Astrocyte of the cerebellum (primary cell): ENCODE results near the gene SSBP3.
"Not testable (repeated sequence)": the region's sequence is repeated elsewhere in the genome, so short reads cannot be mapped to it uniquely, and the experiment has no call there.

ENCODE experiments used
- DNase-seq: peaks from one replicate; pipeline ENCODE4 v3.0.0-alpha.2; 2011; ENCODE audit warnings: low read depth
- H3K4me3 ChIP-seq: 2 replicates; pipeline ENCODE4 v1.5.1; 2011; ENCODE audit warnings: mild to moderate bottlenecking, low read depth, low read length, moderate library complexity
- CTCF ChIP-seq: IDR thresholded peaks from 2 replicates; pipeline ENCODE4 v1.5.1; 2012; ENCODE audit warnings: low read length, low read depth, moderate library complexity, mild to moderate bottlenecking; ENCODE audit errors: missing control alignments
- in situ Hi-C: cut with HindIII; loops from 2 replicates; pipeline ENCODE4 v1.10.0; 2017; ENCODE audit warnings: low sequenced_read_pairs

The SSBP3 gene

GRCh38 chr1:54406339-54407153, at the start of gene SSBP3:
TSS of gene SSBP3 (minus strand) at chr1:54406394.
- no peak for TF ChIP-seq CTCF
- in situ Hi-C loops, result no loop called here
- H3K4me3 ChIP-seq, result peak within 1 kb of the TSS; percentile 69
- DNase-seq, result peak; percentile 84

GRCh38 chr1:54453509-54453908, 47.3 kb upstream of the SSBP3 start:
- DNase-seq, result no peak
- no peak overlapping the region for H3K4me3 ChIP-seq
- no peak for TF ChIP-seq CTCF
- in situ Hi-C loops, result no loop called here

- in situ Hi-C loops, result no loop called here
- H3K4me3 ChIP-seq, result no peak overlapping the region
- TF ChIP-seq CTCF, result no peak
- no peak for DNase-seq
These were observed 46.8 kb upstream of the SSBP3 start for GRCh38 chr1:54453022-54453421.

GRCh38 chr1:54449431-54449830, 43.2 kb upstream of the SSBP3 start:
- in situ Hi-C loops, DNase-seq, H3K4me3 ChIP-seq: not testable (repeated sequence)

- H3K4me3 ChIP-seq, DNase-seq, in situ Hi-C loops: not testable (repeated sequence)
These were observed 42.6 kb upstream of the SSBP3 start for GRCh38 chr1:54448801-54449200.

GRCh38 chr1:54447081-54447480, 40.9 kb upstream of the SSBP3 start:
- in situ Hi-C loops, H3K4me3 ChIP-seq, DNase-seq: not testable (repeated sequence)

- no peak overlapping the region for H3K4me3 ChIP-seq
- TF ChIP-seq CTCF, result no peak
- DNase-seq, result no peak
- in situ Hi-C loops, result no loop called here
These were observed 36.0 kb upstream of the SSBP3 start for GRCh38 chr1:54442185-54442584.

- in situ Hi-C loops, result no loop called here
- H3K4me3 ChIP-seq, result no peak overlapping the region
- no peak for TF ChIP-seq CTCF
- DNase-seq, result no peak
These were observed 33.5 kb upstream of the SSBP3 start for GRCh38 chr1:54439550-54440223.
